SHP77 (cell line): ENCODE data around the gene U2SURP.
A peak's percentile ranks its signal among the peaks of the same experiment; 100 is the strongest.

ENCODE experiments used
- DNase-seq, 2 experiments: peaks; one replicate each; lab custom pipeline; 2025; lab: John Stamatoyannopoulos, UW

Gene U2SURP

GRCh38 chr3:143001369-143002082, at the start of gene U2SURP:
TSS of gene U2SURP (plus strand) at chr3:143001570. CDS start at chr3:143001629, 59 bp downstream.
- DNase-seq, result peak; percentile 96 to 99

- DNase-seq, result no peak
Observed at GRCh38 chr3:142951794-142952193, 49.6 kb upstream of the U2SURP start.

GRCh38 chr3:142952272-142953193, 48.8 kb upstream of the U2SURP start:
- no peak for DNase-seq

GRCh38 chr3:142953443-142953842, 47.9 kb upstream of the U2SURP start:
- DNase-seq, result no peak

- no peak for DNase-seq
Observed at GRCh38 chr3:142958707-142959106, 42.7 kb upstream of the U2SURP start.

GRCh38 chr3:142960322-142960850, 41.0 kb upstream of the U2SURP start:
- DNase-seq, result no peak

GRCh38 chr3:142961539-142961938, 39.8 kb upstream of the U2SURP start:
- no peak for DNase-seq

GRCh38 chr3:142962175-142962519, 39.2 kb upstream of the U2SURP start:
- DNase-seq, result no peak

- no peak for DNase-seq
Observed at GRCh38 chr3:142962520-142963233, 38.7 kb upstream of the U2SURP start.

GRCh38 chr3:142963234-142963515, 38.2 kb upstream of the U2SURP start:
- DNase-seq, result no peak

- no peak for DNase-seq
Observed at GRCh38 chr3:142963516-142964448, 37.6 kb upstream of the U2SURP start, which contains the start of gene PAQR9. TSS of gene PAQR9 (minus strand) at chr3:142963674. CDS start at chr3:142963336, 338 bp downstream.

- no peak for DNase-seq
Observed at GRCh38 chr3:142965581-142965980, 35.8 kb upstream of the U2SURP start.

- DNase-seq, result no peak
Observed at GRCh38 chr3:142966808-142967207, 34.6 kb upstream of the U2SURP start.

- no peak for DNase-seq
Observed at GRCh38 chr3:142968319-142969025, 32.9 kb upstream of the U2SURP start.

- DNase-seq, result no peak
Observed at GRCh38 chr3:142971431-142971830, 29.9 kb upstream of the U2SURP start.

- no peak for DNase-seq
Observed at GRCh38 chr3:142972092-142972753, 29.1 kb upstream of the U2SURP start.

- DNase-seq, result no peak
Observed at GRCh38 chr3:142973217-142974009, 28.0 kb upstream of the U2SURP start.

- no peak for DNase-seq
Observed at GRCh38 chr3:142975316-142975995, 25.9 kb upstream of the U2SURP start.
